Measurements from ENCODE around the gene HDX.
"Not testable (repeated sequence)": the region's sequence is repeated elsewhere in the genome, so short reads cannot be mapped to it uniquely, and the experiment has no call there.

Gene HDX

DNA sequence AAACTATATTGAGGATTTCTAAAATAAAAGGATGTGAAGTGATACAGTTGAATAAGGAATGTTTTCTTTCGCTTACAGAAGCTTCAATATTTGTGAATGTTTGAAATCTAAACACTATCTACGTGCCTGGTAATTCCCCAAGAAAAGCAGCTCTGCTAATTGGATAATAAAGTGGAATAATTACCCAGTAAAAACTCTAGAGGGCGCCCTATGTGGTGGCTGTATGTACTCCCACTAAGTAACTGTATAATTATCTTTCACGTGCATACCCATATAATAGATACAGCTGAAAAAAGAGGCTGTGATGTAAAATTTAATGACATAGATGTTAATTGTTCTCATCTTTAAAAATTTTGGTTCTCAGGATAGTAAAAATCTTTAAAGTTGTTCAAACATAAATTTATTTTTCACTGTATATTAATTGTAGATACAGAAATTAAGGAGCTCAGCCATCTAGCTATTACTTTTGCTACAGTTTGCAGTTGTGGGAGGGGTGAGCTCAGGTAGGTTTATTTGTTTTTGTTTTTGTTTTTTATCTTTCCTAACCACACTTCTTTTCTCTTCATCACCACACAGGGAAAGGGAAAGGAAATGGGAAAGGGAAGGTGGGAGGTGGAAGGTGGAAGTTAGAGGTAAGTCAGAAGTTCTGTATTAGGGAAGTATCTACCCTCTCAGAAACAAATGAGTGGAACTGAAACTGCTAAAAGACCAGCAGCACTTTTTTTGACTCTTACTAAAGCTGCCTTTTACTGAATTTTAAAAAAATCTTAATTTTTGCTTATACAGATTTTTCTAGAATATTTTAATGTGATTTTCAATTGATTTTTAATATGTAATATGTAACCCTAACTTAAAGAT lies 162.5 kb downstream of the HDX start:
- no peak for DNase-seq (ENCODE audit: low read depth)

DNA sequence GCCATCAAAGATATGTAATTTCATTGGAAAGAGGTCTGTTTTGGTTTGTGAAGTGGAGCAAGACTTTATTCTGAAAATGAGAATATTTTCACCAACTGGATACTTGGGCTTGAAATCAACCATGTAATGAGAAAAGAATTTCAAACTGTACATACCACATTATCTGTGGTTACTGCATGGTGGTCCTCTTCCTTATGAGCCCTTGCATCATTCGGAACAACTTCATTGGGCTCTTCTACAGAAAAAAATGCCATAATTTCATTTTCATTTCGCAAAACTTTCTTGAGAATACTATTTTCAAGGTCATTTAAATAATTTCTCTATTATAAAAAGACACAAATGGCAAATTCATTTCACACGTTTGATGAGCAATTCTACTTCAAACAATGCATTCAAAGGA lies 165.6 kb downstream of the HDX start:
- DNase-seq (ENCODE audit: low read depth), result no peak

DNA sequence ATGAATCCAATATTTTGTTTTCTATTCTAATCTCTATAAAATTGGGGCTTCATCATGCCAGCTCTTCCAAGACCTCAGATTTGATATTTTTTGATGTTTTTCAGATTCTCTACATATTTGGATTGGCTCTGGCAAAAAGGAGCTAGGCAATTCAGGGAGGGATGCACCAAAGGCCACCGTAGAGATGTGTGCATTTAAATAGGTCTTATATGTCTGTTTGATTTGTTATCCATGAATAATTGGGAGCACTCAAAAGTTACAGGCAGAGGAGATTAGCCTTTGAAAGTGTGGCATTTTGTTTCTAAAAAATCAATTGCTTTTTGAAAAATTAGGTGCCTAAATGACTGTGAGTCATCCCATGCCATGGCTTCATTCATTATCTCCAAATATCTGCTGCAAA lies 167.1 kb downstream of the HDX start:
- DNase-seq (ENCODE audit: low read depth), result no peak

DNA sequence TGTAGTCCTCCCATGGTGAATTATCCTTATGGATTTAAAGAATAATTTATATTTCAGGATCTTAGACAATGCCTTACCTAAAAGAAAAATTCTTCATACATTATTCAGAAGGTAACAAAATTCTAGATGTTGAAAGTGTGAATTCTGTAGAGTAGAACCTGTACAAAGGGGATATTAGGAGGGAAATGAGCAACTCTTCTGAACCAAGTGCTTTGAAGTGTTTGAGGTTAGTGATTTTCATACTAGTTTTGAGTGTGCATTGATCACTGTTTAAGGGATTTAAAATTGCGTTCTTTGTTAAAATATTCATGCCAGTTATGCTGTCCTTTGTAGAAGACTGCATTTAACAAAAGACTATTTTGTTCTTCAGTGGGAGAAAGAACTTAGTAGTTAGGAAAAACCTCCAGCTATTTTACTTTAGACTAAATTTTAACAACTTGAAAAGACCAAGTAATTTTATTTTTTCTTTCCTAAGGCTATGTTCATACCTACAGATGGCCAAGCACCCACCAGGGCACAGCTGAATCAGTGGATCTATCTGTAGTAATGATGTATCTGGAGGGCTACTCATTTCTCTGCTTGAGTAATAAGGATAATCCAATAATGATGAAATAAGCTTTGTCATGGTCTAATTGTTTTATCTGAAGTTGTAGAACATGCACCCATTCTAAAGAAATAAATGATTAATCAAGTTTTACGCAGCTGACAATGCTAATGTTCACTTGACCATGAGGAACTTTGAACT lies 180.0 kb downstream of the HDX start:
- no peak for DNase-seq (ENCODE audit: low read depth)

DNA sequence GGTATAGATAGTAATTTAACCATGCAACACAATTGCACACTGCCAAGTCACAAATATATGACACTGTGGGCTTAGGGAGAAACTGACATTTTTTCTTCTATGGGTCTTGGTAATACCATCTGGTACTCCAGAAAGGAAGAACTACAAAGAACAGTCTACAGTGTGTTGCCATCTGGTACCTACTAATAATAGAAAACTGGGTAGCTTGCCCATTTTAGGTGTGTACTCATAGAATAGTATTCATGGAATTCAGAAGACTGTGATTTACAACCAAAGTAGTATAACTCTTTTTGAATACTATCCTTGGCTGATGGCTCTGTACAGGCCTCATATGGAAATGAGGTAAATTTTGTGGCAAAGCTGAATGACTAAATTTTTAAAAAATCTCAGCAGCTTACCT lies 181.6 kb downstream of the HDX start:
- no peak for DNase-seq (ENCODE audit: low read depth)

DNA sequence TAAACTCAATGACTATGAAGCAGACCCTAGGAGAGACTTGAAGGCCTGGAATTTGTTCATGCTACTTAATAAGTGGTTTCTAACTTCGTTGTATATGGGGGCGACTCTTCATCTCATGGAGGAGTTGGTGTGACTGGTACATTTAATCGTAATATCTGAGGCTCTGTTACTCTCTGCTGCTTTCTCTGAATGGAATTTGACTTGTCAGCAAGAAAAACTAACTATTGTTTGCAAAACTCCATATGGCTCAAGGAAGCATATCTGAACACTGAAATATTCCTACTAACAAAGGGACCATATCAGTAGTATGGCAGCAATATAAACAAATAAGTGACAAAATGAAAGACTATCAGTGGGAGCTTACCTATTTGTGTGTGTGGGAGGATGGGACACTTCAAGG lies 182.2 kb downstream of the HDX start:
- no peak for DNase-seq (ENCODE audit: low read depth)

DNA sequence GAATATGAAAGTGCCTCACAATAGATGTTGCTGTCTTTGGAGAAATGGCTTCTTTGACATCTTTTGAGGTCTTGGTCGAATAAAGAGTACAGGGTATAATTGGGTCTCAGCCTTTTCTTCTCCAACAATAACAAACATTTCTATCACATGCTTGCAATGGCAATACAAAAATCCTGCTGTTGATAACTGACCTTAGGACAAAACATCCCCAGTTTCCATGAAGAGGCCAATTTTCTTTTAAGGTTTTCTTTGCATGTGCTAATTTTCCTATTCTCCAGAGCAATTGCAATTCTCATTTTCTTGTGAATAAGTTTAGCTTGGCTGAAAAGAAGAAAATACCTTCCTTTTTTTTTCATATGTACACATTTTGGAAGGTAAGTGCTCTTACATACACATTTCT lies 183.6 kb downstream of the HDX start:
- no peak for DNase-seq (ENCODE audit: low read depth)

DNA sequence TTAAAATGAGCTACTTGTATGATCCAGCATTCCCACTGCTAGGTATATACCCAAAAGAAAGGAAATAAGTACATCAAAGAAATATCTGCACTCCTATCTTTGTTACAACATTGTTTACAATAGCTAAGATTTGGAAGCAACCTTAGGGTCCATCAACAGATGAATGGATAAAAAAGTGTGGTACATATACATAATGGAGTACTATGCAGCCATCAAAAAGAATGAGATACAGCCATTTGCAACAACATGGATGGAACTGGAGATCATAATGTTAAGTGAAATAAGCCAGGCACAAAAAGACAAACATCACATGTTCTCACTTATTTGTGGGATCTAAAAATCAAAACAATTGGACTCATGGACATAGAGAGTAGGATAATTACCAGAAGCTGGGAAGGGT lies 186.3 kb downstream of the HDX start:
- not testable (repeated sequence) for DNase-seq (ENCODE audit: low read depth)

Data from stimulated activated CD8-positive, alpha-beta memory T cell treated with anti-CD3 and anti-CD28 coated beads, Interleukin-7, amount 100 ng/mL, for 24 hours (primary cell).